WTC11 (cell line): ENCODE measurements around the gene KLHL10. TPM values are rescaled to one million over a fixed set of nuclear protein-coding genes. Genes with fewer than 3 reads are reported as not detected.
A peak's percentile ranks its signal among the peaks of the same experiment; 100 is the strongest.

Experiments used
- CDX4 ChIP-seq: fragments of 250-450 bp; sonication (Bioruptor Pico); IDR thresholded peaks from 2 replicates; pipeline ENCODE4 v1.9.0; 2021; ENCODE audit warnings: moderate library complexity, mild to moderate bottlenecking, inconsistent platforms, borderline replicate concordance
- GABPB1 ChIP-seq: sonication (generic); formaldehyde crosslinking; IDR thresholded peaks from 2 replicates; pipeline ENCODE4 v1.8.1; 2023; ENCODE audit warnings: mild to moderate bottlenecking, missing genetic modification reagents
- HMGXB4 ChIP-seq: sonication (generic); formaldehyde crosslinking; IDR thresholded peaks from 2 replicates; pipeline ENCODE4 v1.8.1; 2023; ENCODE audit warnings: mild to moderate bottlenecking, moderate library complexity, missing genetic modification reagents
- KAT7 ChIP-seq: sonication (generic); formaldehyde crosslinking; IDR thresholded peaks from 2 replicates; pipeline ENCODE4 v1.8.1; 2023; ENCODE audit warnings: missing genetic modification reagents, mild to moderate bottlenecking, borderline replicate concordance
- NR2C2 ChIP-seq: sonication (generic); formaldehyde crosslinking; IDR thresholded peaks from 2 replicates; pipeline ENCODE4 v1.8.0; 2022; ENCODE audit warnings: mild to moderate bottlenecking, missing genetic modification reagents
- PREB ChIP-seq: sonication (generic); formaldehyde crosslinking; IDR thresholded peaks from 2 replicates; pipeline ENCODE4 v1.8.1; 2022; ENCODE audit warnings: mild to moderate bottlenecking, missing genetic modification reagents, moderate library complexity, borderline replicate concordance
- ZMAT4 ChIP-seq: fragments of 250-450 bp; sonication (Bioruptor Pico); IDR thresholded peaks from 2 replicates; pipeline ENCODE4 v1.9.0; 2021; ENCODE audit warnings: mild to moderate bottlenecking
- ZNF396 ChIP-seq: fragments of 250-450 bp; sonication (Bioruptor Pico); IDR thresholded peaks from 2 replicates; pipeline ENCODE4 v1.8.0; 2021; ENCODE audit warnings: mild to moderate bottlenecking, moderate library complexity, borderline replicate concordance
- ZNF423 ChIP-seq: fragments of 250-450 bp; sonication (Bioruptor Pico); IDR thresholded peaks from 2 replicates; pipeline ENCODE4 v2.1.2; 2022; ENCODE audit warnings: mild to moderate bottlenecking, moderate library complexity
- total RNA-seq: library from RNA; stranded (reverse); gene quantifications from 3 replicates; pipeline ENCODE4 v1.2.3, GENCODE V29; 2021
- TF ChIP-seq, protein P1 (sequence below): sonication (generic); formaldehyde crosslinking; IDR thresholded peaks from 2 replicates; pipeline ENCODE4 v1.8.0; 2022; ENCODE audit warnings: mild to moderate bottlenecking, missing genetic modification reagents
- TF ChIP-seq, protein P2 (sequence below): sonication (generic); formaldehyde crosslinking; IDR thresholded peaks from 2 replicates; pipeline ENCODE4 v1.8.0; 2023; ENCODE audit warnings: missing genetic modification reagents, mild to moderate bottlenecking, borderline replicate concordance
- TF ChIP-seq, protein P3 (sequence below): fragments of 250-450 bp; sonication (Bioruptor Pico); IDR thresholded peaks from 2 replicates; pipeline ENCODE4 v1.8.0; 2021; ENCODE audit warnings: mild to moderate bottlenecking
- TF ChIP-seq, protein P4 (sequence below): fragments of 250-450 bp; sonication (Bioruptor Pico); IDR thresholded peaks from 2 replicates; pipeline ENCODE4 v1.9.0; 2021; ENCODE audit warnings: mild to moderate bottlenecking

Gene KLHL10
- total RNA-seq, 1 experiment from 2014 or later: 0.35 TPM

GRCh38 chr17:41801374-41802271 is 36.0 kb upstream of the KLHL10 start (continued):
- TF ChIP-seq, protein P1, sequence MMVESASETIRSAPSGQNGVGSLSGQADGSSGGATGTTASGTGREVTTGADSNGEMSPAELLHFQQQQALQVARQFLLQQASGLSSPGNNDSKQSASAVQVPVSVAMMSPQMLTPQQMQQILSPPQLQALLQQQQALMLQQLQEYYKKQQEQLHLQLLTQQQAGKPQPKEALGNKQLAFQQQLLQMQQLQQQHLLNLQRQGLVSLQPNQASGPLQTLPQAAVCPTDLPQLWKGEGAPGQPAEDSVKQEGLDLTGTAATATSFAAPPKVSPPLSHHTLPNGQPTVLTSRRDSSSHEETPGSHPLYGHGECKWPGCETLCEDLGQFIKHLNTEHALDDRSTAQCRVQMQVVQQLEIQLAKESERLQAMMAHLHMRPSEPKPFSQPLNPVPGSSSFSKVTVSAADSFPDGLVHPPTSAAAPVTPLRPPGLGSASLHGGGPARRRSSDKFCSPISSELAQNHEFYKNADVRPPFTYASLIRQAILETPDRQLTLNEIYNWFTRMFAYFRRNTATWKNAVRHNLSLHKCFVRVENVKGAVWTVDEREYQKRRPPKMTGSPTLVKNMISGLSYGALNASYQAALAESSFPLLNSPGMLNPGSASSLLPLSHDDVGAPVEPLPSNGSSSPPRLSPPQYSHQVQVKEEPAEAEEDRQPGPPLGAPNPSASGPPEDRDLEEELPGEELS (CRISPR knock-in tag): no peak
- TF ChIP-seq ZNF423 (CRISPR knock-in tag) (peak; percentile 59), ZNF396 (CRISPR knock-in tag) (no peak), CDX4 (CRISPR knock-in tag) (no peak), HMGXB4 (CRISPR knock-in tag) (no peak), KAT7 (CRISPR knock-in tag) (peak; percentile 46; the same call in 1 of the 2 replicates), NR2C2 (CRISPR knock-in tag) (no peak), PREB (CRISPR knock-in tag) (peak; percentile 25; the same call in 1 of the 2 replicates), GABPB1 (peak; percentile 31; the same call in 1 of the 2 replicates), ZMAT4 (CRISPR knock-in tag) (no peak)
- TF ChIP-seq, protein P2, sequence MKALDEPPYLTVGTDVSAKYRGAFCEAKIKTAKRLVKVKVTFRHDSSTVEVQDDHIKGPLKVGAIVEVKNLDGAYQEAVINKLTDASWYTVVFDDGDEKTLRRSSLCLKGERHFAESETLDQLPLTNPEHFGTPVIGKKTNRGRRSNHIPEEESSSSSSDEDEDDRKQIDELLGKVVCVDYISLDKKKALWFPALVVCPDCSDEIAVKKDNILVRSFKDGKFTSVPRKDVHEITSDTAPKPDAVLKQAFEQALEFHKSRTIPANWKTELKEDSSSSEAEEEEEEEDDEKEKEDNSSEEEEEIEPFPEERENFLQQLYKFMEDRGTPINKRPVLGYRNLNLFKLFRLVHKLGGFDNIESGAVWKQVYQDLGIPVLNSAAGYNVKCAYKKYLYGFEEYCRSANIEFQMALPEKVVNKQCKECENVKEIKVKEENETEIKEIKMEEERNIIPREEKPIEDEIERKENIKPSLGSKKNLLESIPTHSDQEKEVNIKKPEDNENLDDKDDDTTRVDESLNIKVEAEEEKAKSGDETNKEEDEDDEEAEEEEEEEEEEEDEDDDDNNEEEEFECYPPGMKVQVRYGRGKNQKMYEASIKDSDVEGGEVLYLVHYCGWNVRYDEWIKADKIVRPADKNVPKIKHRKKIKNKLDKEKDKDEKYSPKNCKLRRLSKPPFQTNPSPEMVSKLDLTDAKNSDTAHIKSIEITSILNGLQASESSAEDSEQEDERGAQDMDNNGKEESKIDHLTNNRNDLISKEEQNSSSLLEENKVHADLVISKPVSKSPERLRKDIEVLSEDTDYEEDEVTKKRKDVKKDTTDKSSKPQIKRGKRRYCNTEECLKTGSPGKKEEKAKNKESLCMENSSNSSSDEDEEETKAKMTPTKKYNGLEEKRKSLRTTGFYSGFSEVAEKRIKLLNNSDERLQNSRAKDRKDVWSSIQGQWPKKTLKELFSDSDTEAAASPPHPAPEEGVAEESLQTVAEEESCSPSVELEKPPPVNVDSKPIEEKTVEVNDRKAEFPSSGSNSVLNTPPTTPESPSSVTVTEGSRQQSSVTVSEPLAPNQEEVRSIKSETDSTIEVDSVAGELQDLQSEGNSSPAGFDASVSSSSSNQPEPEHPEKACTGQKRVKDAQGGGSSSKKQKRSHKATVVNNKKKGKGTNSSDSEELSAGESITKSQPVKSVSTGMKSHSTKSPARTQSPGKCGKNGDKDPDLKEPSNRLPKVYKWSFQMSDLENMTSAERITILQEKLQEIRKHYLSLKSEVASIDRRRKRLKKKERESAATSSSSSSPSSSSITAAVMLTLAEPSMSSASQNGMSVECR (CRISPR knock-in tag): no peak
- TF ChIP-seq, protein P3, sequence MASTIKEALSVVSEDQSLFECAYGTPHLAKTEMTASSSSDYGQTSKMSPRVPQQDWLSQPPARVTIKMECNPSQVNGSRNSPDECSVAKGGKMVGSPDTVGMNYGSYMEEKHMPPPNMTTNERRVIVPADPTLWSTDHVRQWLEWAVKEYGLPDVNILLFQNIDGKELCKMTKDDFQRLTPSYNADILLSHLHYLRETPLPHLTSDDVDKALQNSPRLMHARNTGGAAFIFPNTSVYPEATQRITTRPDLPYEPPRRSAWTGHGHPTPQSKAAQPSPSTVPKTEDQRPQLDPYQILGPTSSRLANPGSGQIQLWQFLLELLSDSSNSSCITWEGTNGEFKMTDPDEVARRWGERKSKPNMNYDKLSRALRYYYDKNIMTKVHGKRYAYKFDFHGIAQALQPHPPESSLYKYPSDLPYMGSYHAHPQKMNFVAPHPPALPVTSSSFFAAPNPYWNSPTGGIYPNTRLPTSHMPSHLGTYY: no peak
- TF ChIP-seq, protein P4, sequence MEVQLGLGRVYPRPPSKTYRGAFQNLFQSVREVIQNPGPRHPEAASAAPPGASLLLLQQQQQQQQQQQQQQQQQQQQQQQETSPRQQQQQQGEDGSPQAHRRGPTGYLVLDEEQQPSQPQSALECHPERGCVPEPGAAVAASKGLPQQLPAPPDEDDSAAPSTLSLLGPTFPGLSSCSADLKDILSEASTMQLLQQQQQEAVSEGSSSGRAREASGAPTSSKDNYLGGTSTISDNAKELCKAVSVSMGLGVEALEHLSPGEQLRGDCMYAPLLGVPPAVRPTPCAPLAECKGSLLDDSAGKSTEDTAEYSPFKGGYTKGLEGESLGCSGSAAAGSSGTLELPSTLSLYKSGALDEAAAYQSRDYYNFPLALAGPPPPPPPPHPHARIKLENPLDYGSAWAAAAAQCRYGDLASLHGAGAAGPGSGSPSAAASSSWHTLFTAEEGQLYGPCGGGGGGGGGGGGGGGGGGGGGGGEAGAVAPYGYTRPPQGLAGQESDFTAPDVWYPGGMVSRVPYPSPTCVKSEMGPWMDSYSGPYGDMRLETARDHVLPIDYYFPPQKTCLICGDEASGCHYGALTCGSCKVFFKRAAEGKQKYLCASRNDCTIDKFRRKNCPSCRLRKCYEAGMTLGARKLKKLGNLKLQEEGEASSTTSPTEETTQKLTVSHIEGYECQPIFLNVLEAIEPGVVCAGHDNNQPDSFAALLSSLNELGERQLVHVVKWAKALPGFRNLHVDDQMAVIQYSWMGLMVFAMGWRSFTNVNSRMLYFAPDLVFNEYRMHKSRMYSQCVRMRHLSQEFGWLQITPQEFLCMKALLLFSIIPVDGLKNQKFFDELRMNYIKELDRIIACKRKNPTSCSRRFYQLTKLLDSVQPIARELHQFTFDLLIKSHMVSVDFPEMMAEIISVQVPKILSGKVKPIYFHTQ: peak; percentile 22; the same call in 1 of the 2 replicates
